Stimulated activated CD4-positive, alpha-beta T cell treated with anti-CD3 and anti-CD28 coated beads, Interleukin-4, amount 100 ng/mL, for 1 hour (primary cell): Measurements from ENCODE around the gene PCYT2.
"Not testable (repeated sequence)": the region's sequence is repeated elsewhere in the genome, so short reads cannot be mapped to it uniquely, and the experiment has no call there.

Source experiments
- DNase-seq: peaks from one replicate; pipeline ENCODE4 v3.0.0-alpha.2; 2020

The PCYT2 gene

GRCh38 chr17:81911277-81911961, at the start of gene PCYT2:
Gene PCYT2, minus strand, starts transcription at chr17:81911399. Its CDS starts 44 bp downstream, at chr17:81911355.
- peak; percentile 93 for DNase-seq

- no peak for DNase-seq
Observed at GRCh38 chr17:81960130-81960958, 49.1 kb upstream of the PCYT2 start.

GRCh38 chr17:81959362-81960129, 48.3 kb upstream of the PCYT2 start:
- DNase-seq, result peak; percentile 84

- no peak for DNase-seq
Observed at GRCh38 chr17:81958633-81959342, 47.6 kb upstream of the PCYT2 start.

- DNase-seq, result no peak
Observed at GRCh38 chr17:81957691-81958432, 46.7 kb upstream of the PCYT2 start.

GRCh38 chr17:81956607-81957589, 45.7 kb upstream of the PCYT2 start:
- DNase-seq, result no peak

- DNase-seq, result no peak
Observed at GRCh38 chr17:81955756-81956544, 44.8 kb upstream of the PCYT2 start.

GRCh38 chr17:81955058-81955681, 44.0 kb upstream of the PCYT2 start:
- DNase-seq, result no peak

- no peak for DNase-seq
Observed at GRCh38 chr17:81954131-81955057, 43.2 kb upstream of the PCYT2 start.

GRCh38 chr17:81953443-81953842, 42.2 kb upstream of the PCYT2 start:
- DNase-seq, result not testable (repeated sequence)

- no peak for DNase-seq
Observed at GRCh38 chr17:81952792-81953228, 41.6 kb upstream of the PCYT2 start.

GRCh38 chr17:81951785-81952684, 40.8 kb upstream of the PCYT2 start:
- no peak for DNase-seq

- DNase-seq, result no peak
Observed at GRCh38 chr17:81950501-81950900, 39.3 kb upstream of the PCYT2 start.

GRCh38 chr17:81948635-81949378, 37.6 kb upstream of the PCYT2 start:
- DNase-seq, result no peak

- no peak for DNase-seq
Observed at GRCh38 chr17:81947189-81947588, 36.0 kb upstream of the PCYT2 start, which contains the start of gene MYADML2. Gene MYADML2, minus strand, starts transcription at chr17:81947233. Its CDS starts 5,492 bp downstream, at chr17:81941741.

GRCh38 chr17:81944858-81945257, 33.7 kb upstream of the PCYT2 start:
- no peak for DNase-seq
